Posterior cingulate gyrus (tissue), 11 donors: ENCODE measurements around the gene BABAM1.

Experiments used
- DNase-seq, 10 donors: peaks; one replicate each; pipeline versions ENCODE4 v3.0.0 to v3.0.0-alpha.2; 2020 to 2021; ENCODE audit warnings: mixed read lengths in 3 of 10
- intact Hi-C: fragments of 100-400 bp; cut with DNase I; formaldehyde crosslinking; loops from one replicate; pipeline ENCODE4 v1.15.1; 2023

The BABAM1 gene

GRCh38 chr19:17312189-17313113 is 45.2 kb downstream of the BABAM1 start:
- intact Hi-C loops, result no loop called here
- DNase-seq, result no peak

GRCh38 chr19:17314007-17314593 is 46.9 kb downstream of the BABAM1 start:
- intact Hi-C loops, result no loop called here
- no peak for DNase-seq

- intact Hi-C loops, result no loop called here
These were observed 51.7 kb downstream of the BABAM1 start for GRCh38 chr19:17318966-17319365.

DNA sequence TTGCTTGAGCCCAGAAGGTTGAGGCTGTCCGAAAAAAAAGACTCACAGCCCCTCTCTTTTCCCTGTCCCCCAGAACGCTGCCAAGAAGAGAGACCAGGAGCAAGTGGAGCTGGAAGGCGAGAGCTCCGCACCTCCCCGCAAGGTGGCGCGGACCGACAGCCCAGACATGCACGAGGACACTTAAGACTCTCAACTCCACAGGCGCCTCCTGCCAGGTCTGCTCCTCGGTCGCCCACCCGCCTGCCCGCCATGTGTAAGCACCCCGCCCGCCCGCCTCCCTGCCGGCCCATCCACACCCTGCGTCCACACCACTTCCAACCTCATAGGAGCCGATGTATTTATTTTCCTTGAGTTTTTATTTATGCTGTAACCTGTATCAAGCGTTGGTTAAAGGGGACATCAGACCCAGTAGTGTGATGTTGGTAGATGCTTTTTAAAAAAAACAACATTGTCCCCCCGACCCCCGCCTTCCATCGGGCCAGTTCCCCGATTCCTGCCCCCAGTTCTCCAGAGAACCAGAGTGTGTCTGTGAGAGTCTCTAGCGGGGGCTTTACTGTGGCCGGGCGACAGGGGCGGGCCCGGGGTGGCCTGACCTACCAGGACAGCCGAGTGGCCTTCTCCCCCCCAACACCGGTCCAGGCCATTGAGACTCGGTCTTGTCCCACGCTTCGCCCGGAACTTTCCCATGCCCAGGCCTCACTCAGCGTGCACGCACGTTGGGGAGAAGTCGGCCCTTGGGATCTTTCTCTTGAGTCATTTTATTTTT is 52.4 kb downstream of the BABAM1 start:
- DNase-seq, result no peak
- intact Hi-C loops, result no loop called here

More at GRCh38 chr19:17318966-17319365, 51.7 kb downstream of the BABAM1 start:
- DNase-seq, result no peak

DNA sequence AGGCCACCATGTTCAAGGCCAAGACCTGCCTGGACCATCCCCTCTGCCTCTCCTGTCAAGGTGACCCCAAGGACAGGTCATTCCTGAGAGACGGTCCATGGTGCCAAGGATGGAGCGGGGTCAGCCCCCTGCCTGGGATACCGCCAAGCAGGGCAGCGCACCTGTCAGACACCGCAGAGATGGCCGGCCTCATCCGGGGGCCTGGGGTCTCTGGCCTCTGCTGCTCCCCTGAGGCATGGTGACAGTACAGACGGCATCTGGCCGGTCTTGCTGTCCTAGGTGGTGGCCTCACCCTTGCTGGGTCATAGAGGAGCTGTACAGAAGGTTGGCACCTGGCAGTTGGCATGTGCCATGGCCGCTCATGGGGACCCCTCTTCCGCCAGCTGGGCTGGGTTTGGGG is 53.2 kb downstream of the BABAM1 start:
- intact Hi-C loops, result no loop called here

GRCh38 chr19:17321655-17322489 is 54.6 kb downstream of the BABAM1 start:
- DNase-seq, result no peak
- intact Hi-C loops, result no loop called here

More for the DNA sequence above, 53.2 kb downstream of the BABAM1 start:
- DNase-seq, result no peak

GRCh38 chr19:17322854-17323253 is 55.6 kb downstream of the BABAM1 start:
- DNase-seq, result peak in 2 of 10 donors; percentile 37 to 60
- intact Hi-C loops, result no loop called here

- intact Hi-C loops, result no loop called here
- no peak for DNase-seq
These were observed 56.2 kb downstream of the BABAM1 start for GRCh38 chr19:17323300-17323963.

GRCh38 chr19:17323964-17324332 is 56.7 kb downstream of the BABAM1 start:
- no peak for DNase-seq
- intact Hi-C loops, result no loop called here

GRCh38 chr19:17324357-17325114 is 57.3 kb downstream of the BABAM1 start:
- intact Hi-C loops, result no loop called here
- DNase-seq, result no peak

DNA sequence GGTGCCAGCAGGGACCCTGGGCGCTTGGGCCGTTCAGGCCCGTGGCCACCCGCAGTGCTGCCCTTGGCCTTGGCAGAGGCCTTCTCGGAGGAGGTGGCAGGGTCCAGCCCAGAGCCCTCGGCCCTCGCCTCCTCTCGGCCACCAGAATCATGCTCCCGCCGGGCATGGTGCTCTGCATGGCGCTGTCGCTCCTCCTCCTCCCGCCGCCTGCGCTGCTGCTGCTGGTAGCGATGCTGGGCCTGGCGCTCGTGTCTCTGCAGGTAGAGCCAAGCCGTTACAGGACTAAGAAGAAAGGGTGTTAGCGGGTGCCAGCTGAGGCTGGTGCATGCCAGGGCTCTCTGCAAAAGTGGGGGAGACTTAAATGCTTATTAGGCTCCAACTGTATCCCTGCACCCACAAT is 57.9 kb downstream of the BABAM1 start:
- peak in 1 of 10 donors; percentile 85 for DNase-seq
- intact Hi-C loops, result no loop called here

DNA sequence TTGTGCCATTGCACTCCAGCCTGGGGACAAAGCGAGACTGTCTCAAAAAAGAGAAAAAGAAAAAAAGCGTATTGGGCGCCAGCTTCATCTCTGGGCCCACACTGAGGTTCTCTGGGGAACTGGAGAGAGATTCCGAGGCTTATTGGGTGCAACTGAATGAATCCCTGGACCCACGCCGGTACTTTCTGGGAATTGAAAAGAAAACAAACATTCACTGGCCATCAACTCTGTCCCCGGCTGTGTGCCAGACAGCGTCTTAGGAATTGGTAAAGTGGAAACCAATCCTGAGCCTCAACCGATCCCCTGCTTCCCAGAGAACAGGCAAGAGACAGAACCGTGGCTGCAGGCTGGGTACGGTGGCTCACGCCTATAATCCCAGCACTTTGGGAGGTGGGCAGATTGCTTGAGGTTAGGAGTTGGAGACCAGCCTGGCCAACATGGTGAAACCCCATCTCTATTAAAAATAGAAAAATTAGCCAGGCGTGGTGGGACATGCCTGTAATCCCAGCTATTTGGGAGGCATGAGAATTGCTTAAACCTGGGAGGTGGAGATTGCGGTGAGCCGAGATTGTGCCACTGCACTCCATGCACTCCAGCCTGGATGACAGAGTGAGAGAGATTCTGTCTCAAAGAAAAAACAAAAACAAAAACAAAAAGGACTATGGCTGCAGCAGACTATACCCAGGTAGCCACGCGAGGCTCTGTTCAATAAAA is 58.8 kb downstream of the BABAM1 start:
- intact Hi-C loops, result no loop called here
- DNase-seq, result peak in 5 of 10 donors; percentile 38 to 61 (median 56)

DNA sequence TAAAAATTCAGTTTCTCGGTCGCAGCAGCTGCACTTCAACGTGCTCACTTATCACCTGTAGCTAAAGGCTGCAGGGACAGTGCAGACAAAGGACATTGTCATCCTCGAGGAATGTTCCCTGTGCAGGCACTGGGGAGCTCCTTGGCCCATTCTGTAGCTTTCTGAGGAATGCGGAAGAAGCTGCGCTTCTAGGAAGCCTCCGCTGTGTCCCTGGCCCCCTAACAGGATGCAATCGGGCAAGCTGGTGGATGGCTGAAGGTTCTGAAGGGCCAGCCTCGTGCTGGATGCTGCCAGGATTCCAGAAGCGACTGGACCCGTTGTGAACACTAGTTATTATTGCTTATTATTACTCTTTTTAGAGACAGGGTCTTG is 59.3 kb downstream of the BABAM1 start:
- DNase-seq, result no peak
- intact Hi-C loops, result no loop called here

DNA sequence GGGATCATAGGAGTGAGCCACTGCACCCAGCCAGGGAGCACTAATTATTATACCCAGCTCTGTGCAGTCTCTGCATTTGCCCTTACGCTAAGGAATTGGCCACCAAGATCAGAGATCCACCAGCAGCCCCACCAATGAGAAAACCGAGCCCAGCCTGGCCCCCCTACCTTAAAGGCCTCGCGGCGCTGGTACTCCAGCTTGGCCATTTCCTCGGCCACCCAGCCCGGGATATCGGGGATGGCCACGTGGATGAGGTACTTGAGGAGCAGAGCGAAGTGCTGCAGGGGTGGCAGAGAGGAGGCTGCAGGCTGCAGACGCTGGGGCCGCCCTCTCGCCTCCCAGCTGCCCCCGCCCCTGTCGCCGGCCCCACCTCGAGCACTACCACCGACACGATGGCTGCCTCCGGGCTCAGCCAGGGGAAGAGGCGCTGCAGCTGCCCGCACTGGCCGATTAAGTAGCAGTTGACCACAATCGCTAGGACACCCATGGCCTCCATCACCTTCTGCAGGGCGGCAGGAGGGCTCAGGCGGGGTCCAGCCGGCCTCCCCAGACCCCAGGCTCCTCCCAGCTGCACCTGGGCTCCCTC is 59.9 kb downstream of the BABAM1 start:
- DNase-seq, result no peak
- intact Hi-C loops, result no loop called here

- intact Hi-C loops, result no loop called here
- no peak for DNase-seq
These were observed 60.6 kb downstream of the BABAM1 start for GRCh38 chr19:17327654-17328516.
